ENCODE measurements around the gene AKAP6. TPM values are rescaled to one million over a fixed set of nuclear protein-coding genes. Genes with fewer than 3 reads are reported as not detected.

The AKAP6 gene
- total and polyA plus RNA-seq, 5 donors, result 15.8 to 138 (median 115) TPM

Other genes with a start within 250 kb of the AKAP6 start
- gene RNU6-7, start 127.3 kb upstream of the AKAP6 start, total RNA-seq, result not detected
- not detected for gene RNU6-7, start 127.3 kb upstream of the AKAP6 start, polyA plus RNA-seq
- gene RNU6-8, start 126.0 kb upstream of the AKAP6 start, total RNA-seq, result not detected
- not detected for gene RNU6-8, start 126.0 kb upstream of the AKAP6 start, polyA plus RNA-seq

All from right cardiac atrium (tissue), 5 donors.